GM13976 (cell line): ENCODE results near the gene SMYD3.

Experiments used
- DNase-seq: peaks from one replicate; pipeline ENCODE4 v3.0.0; 2012; ENCODE audit warnings: low spot score
- in situ Hi-C: fragments of 300-500 bp; cut with MboI; formaldehyde crosslinking; loops from one replicate; pipeline ENCODE4 v1.12.0; 2022; ENCODE audit warnings: low sequenced_read_pairs, mixed read lengths, inconsistent platforms; ENCODE audit not compliant: unreplicated experiment
- TF ChIP-seq, protein P1 (sequence below): IDR thresholded peaks from 2 replicates; pipeline ENCODE4 v1.5.1; 2012; ENCODE audit warnings: borderline replicate concordance, mild to moderate bottlenecking; ENCODE audit not compliant: insufficient read depth; ENCODE audit errors: extremely low read depth, missing control alignments, control extremely low read depth

SMYD3 gene

DNA sequence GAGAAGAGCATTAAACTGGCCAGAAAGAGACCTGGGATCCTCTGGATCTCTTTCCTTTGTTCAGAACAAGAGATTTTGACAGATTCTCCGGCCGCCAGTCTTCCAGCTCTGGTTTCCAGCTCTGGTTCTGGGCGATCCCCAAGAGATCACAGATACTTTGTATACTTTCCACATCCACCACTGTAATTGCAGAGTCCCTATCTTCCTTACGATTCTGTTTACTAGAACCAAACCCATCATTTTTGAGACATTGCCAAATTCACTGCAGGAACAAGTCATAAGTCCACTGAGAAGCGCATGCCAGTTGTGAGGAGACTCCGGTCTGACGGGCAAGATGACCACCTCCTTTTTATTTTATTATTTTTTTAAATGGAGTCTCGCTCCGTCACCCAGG, 505.2 kb downstream of the SMYD3 start:
- TF ChIP-seq, protein P1, sequence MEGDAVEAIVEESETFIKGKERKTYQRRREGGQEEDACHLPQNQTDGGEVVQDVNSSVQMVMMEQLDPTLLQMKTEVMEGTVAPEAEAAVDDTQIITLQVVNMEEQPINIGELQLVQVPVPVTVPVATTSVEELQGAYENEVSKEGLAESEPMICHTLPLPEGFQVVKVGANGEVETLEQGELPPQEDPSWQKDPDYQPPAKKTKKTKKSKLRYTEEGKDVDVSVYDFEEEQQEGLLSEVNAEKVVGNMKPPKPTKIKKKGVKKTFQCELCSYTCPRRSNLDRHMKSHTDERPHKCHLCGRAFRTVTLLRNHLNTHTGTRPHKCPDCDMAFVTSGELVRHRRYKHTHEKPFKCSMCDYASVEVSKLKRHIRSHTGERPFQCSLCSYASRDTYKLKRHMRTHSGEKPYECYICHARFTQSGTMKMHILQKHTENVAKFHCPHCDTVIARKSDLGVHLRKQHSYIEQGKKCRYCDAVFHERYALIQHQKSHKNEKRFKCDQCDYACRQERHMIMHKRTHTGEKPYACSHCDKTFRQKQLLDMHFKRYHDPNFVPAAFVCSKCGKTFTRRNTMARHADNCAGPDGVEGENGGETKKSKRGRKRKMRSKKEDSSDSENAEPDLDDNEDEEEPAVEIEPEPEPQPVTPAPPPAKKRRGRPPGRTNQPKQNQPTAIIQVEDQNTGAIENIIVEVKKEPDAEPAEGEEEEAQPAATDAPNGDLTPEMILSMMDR: no peak
- DNase-seq: no peak
- in situ Hi-C loops: loop anchor here (10.0 to 25.0 kb wide), 2 partner anchors 285 to 847 kb away; partner anchors contain the start of gene KIF26B

DNA sequence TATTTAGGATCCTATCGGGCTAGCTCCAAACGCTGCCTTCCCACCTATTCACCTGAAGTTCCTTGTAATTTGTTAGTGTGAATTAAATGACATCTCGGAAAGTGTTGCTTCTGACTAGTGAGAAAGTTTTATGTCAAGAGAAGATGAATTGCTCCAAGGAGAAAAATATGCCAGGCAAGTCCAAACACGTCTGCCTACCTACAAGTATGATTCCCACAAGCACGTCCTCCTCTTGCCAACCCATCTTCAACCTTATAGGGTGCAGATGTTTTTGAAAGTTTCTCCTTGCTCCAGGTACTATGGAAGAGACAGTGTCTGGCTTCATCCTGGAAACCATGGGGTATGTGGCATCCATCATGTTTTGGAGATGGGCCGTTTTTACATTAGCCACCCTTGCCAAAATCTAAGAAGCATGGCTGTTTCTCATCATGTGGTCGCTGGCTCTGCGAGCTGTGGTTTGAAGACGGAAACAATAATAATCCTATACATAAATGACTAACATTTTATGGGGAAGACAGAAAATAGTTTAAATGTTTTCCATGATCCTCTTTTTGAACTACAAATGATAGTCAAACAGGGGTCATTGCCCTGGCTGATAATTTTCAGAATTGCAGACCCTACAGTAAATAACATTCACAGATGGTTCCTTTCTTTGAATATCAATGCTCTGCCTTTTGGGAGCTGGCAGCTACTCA, 505.8 kb downstream of the SMYD3 start:
- in situ Hi-C loops: loop anchor here (10.0 to 25.0 kb wide), 2 partner anchors 286 to 846 kb away; partner anchors contain the start of gene KIF26B

DNA sequence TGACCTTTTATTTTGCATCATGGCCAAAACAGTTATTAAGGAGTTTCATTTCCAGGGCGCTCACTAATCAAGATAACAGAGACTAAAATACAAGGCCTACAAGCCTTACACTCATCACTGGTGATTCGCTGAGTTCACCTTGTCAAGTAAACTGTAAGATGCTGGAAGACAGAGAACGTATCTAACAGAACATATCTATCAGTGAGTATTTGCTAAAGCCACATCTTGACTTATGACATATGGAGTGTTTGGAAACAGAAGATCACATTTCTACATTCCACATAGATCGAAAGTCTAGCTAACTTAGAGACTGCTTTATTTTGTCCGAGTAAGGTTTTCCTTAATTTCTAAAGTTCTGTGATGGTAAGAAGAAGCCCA, 506.5 kb downstream of the SMYD3 start:
- DNase-seq: no peak
- in situ Hi-C loops: loop anchor here (10.0 to 25.0 kb wide), 2 partner anchors 287 to 846 kb away; partner anchors contain the start of gene KIF26B
- TF ChIP-seq, protein P1: no peak

More for the DNA sequence above, 505.8 kb downstream of the SMYD3 start:
- DNase-seq: no peak
- TF ChIP-seq, protein P1: no peak

DNA sequence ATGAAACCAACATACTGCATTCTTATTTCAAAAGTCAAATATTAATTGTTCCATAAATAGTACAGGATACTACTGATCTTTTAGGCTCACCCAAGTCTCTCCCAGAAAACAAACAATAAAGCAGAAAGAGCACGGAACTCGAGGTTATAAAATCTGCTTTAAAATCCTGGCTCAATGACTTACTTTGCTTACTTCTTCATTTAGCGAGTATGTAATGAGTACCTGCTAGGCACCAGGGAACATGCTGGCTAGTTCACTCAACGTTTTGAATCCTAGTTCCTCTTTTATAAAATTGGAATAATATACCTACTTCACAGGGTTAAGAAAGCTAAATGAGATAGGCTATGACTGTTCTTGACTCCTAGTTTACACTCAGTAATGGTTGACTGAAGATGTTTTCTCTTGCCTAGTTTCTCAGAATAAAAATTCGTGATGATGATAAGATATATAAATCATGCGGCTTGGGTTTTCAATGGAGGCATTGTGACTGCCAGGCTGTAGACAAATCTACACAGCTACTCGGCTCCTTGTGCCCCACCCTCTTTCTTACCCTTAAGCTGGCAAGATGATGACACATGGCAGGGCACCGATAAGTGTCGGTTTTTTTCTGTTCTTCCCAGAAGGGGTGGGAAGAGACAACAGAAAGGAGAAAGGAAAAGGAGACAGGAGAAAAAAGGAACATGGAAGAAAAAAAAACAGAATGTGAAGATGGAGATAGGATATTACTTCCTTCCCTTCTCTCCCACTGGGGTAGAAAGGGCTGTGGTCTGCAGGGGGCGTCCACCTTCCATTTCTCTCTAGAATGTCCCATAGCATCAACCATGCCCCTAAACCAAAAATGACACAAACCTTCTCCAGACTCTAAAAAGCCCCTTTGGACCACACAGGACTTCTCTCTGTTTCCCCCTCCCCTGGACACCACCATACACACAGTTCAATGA, 507.1 kb downstream of the SMYD3 start:
- TF ChIP-seq, protein P1: no peak
- in situ Hi-C loops: loop anchor here (10.0 to 25.0 kb wide), 2 partner anchors 287 to 845 kb away; partner anchors contain the start of gene KIF26B
- peak; percentile 30 for DNase-seq

DNA sequence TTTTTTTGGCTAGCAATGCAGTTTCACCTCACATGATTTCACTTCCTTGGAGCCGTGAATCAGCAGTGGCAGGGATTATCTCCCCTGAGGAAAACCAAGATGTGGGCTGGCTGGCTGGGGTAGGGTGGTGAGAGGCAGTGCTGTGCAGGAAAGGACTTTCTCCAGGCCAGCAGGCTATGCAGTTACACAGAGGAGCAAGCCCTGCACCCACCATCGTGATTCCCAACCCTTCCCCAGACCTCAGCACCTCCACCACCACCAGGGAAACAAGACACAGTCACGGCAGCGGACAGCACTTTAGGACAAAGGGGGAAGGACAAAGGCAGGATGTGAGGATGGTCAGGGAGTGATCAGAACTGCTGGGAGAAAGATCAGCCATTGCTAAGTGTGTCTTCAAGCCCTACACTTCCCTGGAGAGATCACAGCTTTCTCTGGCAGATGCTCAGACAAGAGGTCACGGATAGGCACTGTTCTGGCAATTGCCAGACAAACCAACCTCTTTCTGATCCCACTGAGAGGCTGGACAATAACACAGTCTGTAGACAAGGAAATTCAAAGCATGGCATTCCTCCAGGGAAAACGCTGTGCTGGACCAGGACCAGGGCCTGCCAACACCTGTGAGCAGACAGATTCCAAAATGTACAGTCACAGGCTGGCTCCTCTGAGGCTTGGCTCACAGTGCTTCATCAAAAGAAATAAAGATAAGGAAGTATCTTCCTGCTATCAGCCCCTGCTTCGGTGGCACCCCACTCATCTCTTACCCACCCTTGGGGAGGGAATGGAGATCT, 509.4 kb downstream of the SMYD3 start:
- no peak for DNase-seq
- TF ChIP-seq, protein P1: no peak
- in situ Hi-C loops: no loop called here

DNA sequence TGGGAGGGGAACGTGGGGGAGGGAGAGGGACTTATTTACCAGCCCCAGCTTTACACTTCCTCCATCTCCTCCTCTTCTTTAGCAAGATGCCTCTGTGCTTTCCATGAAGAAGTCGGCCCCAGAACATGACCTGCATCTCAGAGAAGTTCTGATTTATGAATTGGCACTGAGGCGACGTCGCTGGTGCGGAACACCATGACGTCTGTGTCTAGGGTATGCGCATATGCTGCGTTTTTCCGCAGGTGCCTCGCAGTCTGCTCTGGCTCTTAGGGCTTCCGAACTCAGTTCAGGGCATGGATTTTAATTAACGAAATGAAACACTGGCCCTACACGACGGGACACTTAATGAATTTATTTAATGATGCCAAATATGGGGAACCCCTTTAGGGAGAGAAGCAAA, 510.3 kb downstream of the SMYD3 start:
- in situ Hi-C loops: no loop called here
- TF ChIP-seq, protein P1: no peak
- DNase-seq: no peak
